GM19328 (cell line): Measurements from ENCODE around the gene LCNL1.

ENCODE experiments used
- ATAC-seq: cut with Tn5 transposase; IDR thresholded peaks from one replicate; pipeline ENCODE4 v1.9.1; 2021; ENCODE audit warnings: mild to moderate bottlenecking, moderate library complexity; ENCODE audit not compliant: unreplicated experiment

LCNL1 gene

DNA sequence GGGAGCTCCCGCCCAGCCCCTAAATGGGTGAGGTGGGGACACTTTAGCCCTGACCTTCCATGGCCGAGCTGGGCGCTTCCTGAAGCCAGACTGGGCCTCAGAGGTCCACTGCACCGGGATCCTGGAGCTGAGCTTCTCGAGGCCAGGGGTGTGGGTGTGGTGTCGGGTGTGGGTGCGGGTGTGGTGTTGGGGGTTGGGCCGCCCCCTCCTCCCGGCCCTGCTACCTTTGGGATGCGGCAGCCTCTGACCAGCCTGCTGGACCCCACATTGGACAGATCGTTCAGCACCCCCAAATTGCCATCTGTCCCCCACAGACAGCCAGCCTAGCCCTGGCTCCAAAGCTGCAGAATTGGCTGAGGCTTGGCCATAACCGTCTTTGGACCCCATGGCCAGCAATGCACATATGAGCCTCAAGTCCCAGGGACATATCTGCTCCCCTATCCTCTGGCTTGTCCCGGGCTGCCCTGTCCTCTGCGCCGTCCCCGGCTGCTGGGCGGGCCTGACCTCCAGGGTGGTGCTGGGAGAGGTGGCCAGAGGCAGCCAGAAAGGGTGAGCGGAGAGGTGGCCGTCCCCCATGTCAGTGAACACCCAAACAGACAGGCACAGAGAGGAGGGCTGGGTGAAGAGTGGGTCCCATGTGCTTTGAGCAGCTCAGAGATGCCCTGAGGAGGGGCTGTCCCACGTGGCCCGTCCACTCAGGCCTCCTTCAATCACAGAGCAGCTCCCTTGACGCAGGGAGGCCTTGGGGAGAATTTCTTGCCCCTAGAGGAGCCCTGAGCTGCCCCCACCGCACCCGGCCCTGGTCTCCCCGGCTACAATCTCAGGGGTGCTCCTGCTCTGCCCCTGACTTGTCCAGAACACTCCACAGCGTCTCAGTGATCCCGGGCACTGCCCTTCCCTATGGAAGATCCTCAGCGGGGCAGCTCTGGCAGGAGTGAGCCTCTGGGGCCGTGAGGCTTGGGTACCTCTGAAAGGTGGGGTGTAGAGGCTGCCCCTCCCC is 8.9 kb upstream of the LCNL1 start:
- ATAC-seq, result no peak

GRCh38 chr9:136974817-136975535 is 7.8 kb upstream of the LCNL1 start:
- no peak for ATAC-seq

- ATAC-seq, result no peak
These were observed 7.1 kb upstream of the LCNL1 start for GRCh38 chr9:136975644-136976043.

GRCh38 chr9:136977223-136977622 is 5.6 kb upstream of the LCNL1 start, which contains the start of gene PTGDS:
Gene PTGDS (plus strand): TSS chr9:136977504. CDS start chr9:136977579, 75 bp downstream.
- ATAC-seq, result no peak

DNA sequence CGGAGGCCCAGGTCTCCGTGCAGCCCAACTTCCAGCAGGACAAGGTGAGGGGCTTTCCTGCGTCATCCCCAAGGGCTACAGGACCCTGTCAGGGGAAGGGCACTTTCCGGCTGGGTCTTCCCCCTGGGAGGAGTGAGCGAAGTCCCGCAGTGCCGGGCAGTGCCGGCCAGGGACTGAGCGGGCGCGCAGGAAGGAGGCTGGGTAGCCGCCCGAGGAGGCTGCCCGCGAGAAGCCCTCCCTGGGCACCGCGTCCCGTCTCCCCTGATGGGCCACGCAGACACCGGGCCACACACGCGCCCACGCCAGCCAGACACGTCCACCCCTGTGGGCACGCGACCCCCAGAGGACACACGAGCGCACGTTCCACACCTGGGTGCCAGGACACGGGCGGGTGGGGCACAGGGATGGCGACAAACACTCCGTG is 5.1 kb upstream of the LCNL1 start:
- no peak for ATAC-seq

DNA sequence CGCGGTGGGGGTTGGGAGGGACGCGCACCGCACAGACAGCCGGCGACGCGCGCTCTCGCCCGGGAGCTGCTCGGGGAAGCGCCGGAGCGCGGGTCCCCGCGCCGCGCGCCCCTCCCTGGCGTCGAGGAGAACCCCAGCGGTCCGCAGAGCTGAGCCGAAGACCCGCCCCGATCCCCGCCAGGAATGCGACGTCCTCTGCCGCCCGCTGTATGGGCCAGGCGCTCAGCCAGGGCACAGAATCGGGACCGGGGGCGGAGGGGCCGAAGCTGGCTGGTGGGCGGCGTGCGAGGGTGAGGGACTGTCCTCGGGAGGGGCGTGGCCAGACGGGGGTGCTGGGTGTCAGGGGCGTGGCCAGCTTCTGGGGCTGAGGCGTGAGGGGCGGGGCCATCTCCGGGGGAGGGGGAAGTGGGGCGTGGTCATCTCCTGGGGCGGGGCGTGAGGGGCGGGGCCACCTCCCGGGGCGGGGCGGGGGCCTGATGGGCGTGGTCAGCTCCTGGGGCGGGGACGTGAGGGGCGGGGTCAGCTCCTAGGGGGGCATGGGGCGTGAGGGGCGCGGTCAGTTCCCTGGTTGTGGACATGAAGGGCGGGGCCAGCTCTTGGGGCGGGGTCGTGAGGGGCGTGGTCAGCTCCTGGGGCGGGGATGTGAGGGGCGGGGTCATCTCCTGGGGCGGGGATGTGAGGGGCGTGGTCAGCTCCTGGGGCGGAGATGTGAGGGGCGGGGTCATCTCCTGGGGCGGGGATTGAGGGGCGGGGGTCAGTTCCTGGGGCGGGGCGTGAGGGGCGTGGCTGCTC is 4.5 kb upstream of the LCNL1 start:
- ATAC-seq, result no peak

DNA sequence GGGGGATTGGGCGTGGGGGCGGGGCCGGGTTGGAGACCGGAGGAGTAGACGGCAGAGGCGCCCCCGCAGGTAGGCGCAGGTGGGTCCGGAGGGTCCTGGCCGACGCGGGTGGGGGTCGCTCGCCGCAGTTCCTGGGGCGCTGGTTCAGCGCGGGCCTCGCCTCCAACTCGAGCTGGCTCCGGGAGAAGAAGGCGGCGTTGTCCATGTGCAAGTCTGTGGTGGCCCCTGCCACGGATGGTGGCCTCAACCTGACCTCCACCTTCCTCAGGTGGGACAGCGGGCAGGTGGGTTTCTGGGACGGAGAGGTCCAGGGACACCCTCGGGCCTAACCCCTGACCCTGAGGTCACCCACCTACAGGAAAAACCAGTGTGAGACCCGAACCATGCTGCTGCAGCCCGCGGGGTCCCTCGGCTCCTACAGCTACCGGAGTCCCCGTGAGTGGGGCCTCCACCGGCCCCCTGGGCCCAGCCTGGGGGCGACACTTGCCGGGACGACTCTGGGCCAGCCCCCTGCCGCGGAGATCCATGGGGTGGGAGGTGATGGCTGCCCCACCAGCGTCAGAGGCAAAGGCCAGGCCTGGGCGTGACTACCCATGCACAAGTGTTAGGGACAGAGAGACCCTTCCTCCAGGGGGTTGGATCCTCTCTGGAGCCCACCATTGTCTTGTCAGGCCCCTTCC is 3.8 kb upstream of the LCNL1 start:
- ATAC-seq, result no peak

GRCh38 chr9:136979769-136980587 is 2.8 kb upstream of the LCNL1 start:
- no peak for ATAC-seq

DNA sequence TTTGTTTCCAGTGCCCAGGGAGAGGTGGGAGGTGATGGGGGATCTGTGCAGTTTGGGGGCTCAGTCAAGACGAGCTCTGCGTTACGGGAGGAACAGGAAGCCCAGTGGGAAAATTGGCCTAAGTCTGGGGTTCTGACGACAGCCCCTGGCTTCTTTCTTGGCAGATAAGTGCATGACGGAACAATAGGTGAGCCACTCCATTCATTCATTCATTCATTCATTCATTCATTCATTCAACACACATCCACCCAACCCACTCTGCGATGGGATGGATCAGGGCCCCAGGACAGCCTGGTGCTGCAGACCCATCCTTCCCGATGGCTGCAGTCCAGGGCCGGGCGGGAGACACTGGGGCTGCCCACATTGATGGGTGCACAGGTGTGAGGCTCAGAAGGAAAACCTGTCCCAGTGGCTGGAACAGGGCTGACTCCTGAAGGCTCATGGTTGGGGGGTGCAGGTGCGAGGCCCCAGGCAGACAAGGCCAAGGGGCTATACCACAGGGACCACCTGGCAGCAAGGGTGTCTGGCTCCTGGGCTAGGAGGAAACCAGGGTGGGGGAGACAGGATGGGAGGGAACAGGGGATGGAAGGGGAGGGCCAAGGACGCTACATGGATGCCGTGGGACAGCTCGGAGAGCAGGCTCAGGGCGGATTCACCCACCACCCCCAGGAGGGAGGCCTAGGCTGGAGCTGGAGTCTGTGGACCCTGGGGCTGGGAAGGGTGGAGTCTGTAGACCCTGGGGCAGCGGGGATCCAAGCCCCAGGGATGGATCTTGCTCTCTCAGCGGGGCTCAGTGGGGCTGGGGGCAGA is 1.9 kb upstream of the LCNL1 start:
- ATAC-seq, result no peak

GRCh38 chr9:136981588-136982231 is 1.1 kb upstream of the LCNL1 start:
- ATAC-seq, result no peak

DNA sequence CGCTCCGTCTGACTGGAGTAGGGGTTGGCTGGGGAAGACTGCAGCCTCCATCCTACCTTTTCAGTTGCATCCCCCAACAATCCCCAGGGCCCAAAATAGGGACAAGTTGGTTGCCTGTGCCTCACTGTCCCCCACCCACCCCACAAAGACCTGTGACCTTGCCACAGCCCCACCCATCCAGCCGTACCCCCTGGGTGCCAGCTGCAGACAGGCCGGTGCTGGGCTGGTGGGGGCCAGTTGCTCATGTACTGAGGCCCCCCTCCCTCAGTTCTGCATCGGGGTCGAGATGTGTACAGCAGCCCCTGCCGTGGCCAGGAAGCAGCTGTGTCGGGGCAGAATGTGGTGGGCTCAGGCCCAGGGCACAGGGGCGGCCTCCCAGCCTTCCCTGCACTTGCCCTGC is 374 bp downstream of the LCNL1 start:
- ATAC-seq, result no peak

DNA sequence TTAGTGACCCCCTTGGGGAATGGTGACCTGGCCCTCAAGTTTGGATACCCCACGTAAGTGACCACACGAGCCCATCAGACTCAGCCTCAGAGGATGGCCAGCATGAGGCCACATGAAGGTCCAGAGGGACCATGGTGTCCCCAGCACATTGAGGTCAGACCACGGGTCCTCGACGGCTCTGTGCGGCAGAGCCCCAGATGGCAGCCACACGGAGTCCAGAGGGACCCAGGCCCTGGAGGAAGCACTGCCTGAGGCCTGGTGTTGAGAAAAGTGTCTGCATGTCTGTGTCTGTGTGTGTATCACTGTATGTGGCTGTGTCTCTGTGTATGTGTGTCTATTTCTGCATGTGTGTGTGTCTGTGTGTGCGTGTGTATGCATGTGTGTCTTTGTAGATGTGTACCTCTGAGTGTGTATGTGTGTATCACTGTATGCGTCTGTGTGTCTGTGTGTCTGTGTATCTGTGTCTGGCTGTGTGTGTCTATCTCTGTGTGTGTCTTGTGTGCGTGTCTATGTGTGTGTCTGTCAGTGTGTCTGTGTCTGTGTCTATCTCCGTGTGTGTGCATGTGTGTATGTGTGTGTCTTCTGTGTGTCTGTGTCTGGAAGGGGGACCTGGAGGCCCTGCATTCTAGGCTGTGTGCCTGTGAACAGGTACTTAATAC is 992 bp downstream of the LCNL1 start:
- ATAC-seq, result no peak

DNA sequence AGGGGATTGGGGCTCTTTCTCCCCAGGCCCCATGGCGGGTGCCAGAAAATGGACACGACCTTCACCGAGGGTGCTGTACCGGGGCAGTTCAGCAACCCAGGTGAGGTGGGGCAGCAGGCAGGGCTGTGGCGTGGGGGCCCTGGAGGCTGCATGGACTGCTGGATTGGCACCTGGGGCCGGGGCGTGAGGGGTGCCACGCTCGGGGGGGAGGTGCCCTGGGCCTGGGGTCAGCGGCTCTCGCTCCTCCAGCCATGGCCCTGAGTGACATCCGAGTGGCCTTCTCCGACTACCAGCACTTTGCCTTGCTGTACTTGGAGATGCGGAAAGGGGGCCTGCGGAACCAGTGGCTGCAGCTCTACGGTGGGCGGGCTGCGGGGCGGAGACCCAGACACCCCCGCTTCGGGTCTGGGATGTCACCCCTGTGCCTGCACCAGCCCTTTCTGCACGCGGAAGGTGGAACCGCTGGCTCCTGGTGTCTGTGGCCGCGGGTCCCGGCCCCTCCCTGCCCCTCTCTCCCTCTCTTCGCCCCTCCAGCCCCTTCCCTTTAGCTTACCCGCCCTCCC is 1.8 kb downstream of the LCNL1 start:
- ATAC-seq, result no peak

- no peak for ATAC-seq
These were observed 2.3 kb downstream of the LCNL1 start for GRCh38 chr9:136985027-136985602.

GRCh38 chr9:136985853-136986252 is 3.1 kb downstream of the LCNL1 start:
- no peak for ATAC-seq

- no peak for ATAC-seq
These were observed 6.1 kb downstream of the LCNL1 start for GRCh38 chr9:136988872-136989271.

GRCh38 chr9:136990242-136990911 is 7.6 kb downstream of the LCNL1 start:
- ATAC-seq, result no peak
